Transverse colon (tissue), 4 donors: ENCODE measurements around the gene FAM120A.

ENCODE experiments used
- POLR2AphosphoS5 ChIP-seq, 3 donors: sonication (generic); formaldehyde crosslinking; IDR thresholded peaks; one replicate each; pipeline ENCODE4 v1.6.1; 2016; ENCODE audit warnings: antibody characterized with exemption in 3 of 3
- TF ChIP-seq, protein P1 (sequence below), 5 experiments: fragments of 200-600 bp in 3 of 5; fragments of 450-650 bp in 2 of 5; sonication (generic) in 3 of 5; IDR thresholded peaks; 1 replicate in 2 of 5; 2 replicates in 3 of 5; pipeline ENCODE4 v1.5.1; 2016 to 2017; ENCODE audit warnings: antibody characterized with exemption in 5 of 5, inconsistent platforms in 3 of 5, mild to moderate bottlenecking in 2 of 5, moderate library complexity in 1 of 5

GRCh38 chr9:93525476-93525875 is 74.0 kb downstream of the FAM120A start:
- TF ChIP-seq POLR2AphosphoS5 (IDR thresholded peaks at IDR 0.05) = no peak
- TF ChIP-seq, protein P1, sequence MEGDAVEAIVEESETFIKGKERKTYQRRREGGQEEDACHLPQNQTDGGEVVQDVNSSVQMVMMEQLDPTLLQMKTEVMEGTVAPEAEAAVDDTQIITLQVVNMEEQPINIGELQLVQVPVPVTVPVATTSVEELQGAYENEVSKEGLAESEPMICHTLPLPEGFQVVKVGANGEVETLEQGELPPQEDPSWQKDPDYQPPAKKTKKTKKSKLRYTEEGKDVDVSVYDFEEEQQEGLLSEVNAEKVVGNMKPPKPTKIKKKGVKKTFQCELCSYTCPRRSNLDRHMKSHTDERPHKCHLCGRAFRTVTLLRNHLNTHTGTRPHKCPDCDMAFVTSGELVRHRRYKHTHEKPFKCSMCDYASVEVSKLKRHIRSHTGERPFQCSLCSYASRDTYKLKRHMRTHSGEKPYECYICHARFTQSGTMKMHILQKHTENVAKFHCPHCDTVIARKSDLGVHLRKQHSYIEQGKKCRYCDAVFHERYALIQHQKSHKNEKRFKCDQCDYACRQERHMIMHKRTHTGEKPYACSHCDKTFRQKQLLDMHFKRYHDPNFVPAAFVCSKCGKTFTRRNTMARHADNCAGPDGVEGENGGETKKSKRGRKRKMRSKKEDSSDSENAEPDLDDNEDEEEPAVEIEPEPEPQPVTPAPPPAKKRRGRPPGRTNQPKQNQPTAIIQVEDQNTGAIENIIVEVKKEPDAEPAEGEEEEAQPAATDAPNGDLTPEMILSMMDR (IDR thresholded peaks at IDR 0.05) = no peak
